GM18499 (cell line): Measurements from ENCODE around the gene SLC22A7.

ENCODE experiments used
- ATAC-seq: cut with Tn5 transposase; IDR thresholded peaks from one replicate; pipeline ENCODE4 v1.9.1; 2021; ENCODE audit warnings: moderate number of reproducible peaks; ENCODE audit not compliant: insufficient read depth, unreplicated experiment

SLC22A7 gene

GRCh38 chr6:43297644-43298564 lies at the start of gene SLC22A7:
SLC22A7 (plus strand) TSS chr6:43298260; CDS start chr6:43298359, 99 bp downstream.
- ATAC-seq = no peak

- no peak for ATAC-seq
Measured at GRCh38 chr6:43248791-43249190, 49.3 kb upstream of the SLC22A7 start.

- ATAC-seq = no peak
Measured at GRCh38 chr6:43250992-43251373, 47.1 kb upstream of the SLC22A7 start.

- ATAC-seq = no peak
Measured at GRCh38 chr6:43253401-43253800, 44.7 kb upstream of the SLC22A7 start.

GRCh38 chr6:43254138-43254817 lies 43.8 kb upstream of the SLC22A7 start:
- no peak for ATAC-seq

GRCh38 chr6:43254846-43255245 lies 43.2 kb upstream of the SLC22A7 start:
- ATAC-seq = no peak

- ATAC-seq = no peak
Measured at GRCh38 chr6:43255408-43256054, 42.5 kb upstream of the SLC22A7 start.

GRCh38 chr6:43256670-43257366 lies 41.2 kb upstream of the SLC22A7 start:
- no peak for ATAC-seq

GRCh38 chr6:43257367-43258145 lies 40.5 kb upstream of the SLC22A7 start:
- no peak for ATAC-seq

- no peak for ATAC-seq
Measured at GRCh38 chr6:43258180-43258579, 39.9 kb upstream of the SLC22A7 start.

- no peak for ATAC-seq
Measured at GRCh38 chr6:43258807-43259686, 39.0 kb upstream of the SLC22A7 start.

GRCh38 chr6:43260791-43261190 lies 37.3 kb upstream of the SLC22A7 start:
- no peak for ATAC-seq

- ATAC-seq = no peak
Measured at GRCh38 chr6:43261198-43261597, 36.9 kb upstream of the SLC22A7 start.

GRCh38 chr6:43262000-43262779 lies 35.9 kb upstream of the SLC22A7 start:
- ATAC-seq = no peak

GRCh38 chr6:43262780-43263313 lies 35.2 kb upstream of the SLC22A7 start:
- ATAC-seq = no peak

- no peak for ATAC-seq
Measured at GRCh38 chr6:43263314-43264178, 34.5 kb upstream of the SLC22A7 start.
